Measurements from ENCODE around the gene PRKG2.
A peak's percentile ranks its signal among the peaks of the same experiment; 100 is the strongest.

The PRKG2 gene

GRCh38 chr4:81102107-81102506, 112.9 kb downstream of the PRKG2 start:
- DNase-seq (ENCODE audit: low read depth in 1 of 2, low spot score in 1 of 2): no peak

- no peak for DNase-seq (ENCODE audit: low read depth in 1 of 2, low spot score in 1 of 2)
Measured at GRCh38 chr4:81096566-81096965, 118.5 kb downstream of the PRKG2 start.

GRCh38 chr4:81095389-81095788, 119.6 kb downstream of the PRKG2 start:
- no peak for DNase-seq (ENCODE audit: low read depth in 1 of 2, low spot score in 1 of 2)

GRCh38 chr4:81093720-81094401, 121.2 kb downstream of the PRKG2 start:
- no peak for DNase-seq (ENCODE audit: low read depth in 1 of 2, low spot score in 1 of 2)

- DNase-seq (ENCODE audit: low read depth in 1 of 2, low spot score in 1 of 2): no peak
Measured at GRCh38 chr4:81085979-81086378, 129.0 kb downstream of the PRKG2 start.

GRCh38 chr4:81085291-81085690, 129.7 kb downstream of the PRKG2 start:
- no peak for DNase-seq (ENCODE audit: low read depth in 1 of 2, low spot score in 1 of 2)

GRCh38 chr4:81084634-81085033, 130.4 kb downstream of the PRKG2 start:
- no peak for DNase-seq (ENCODE audit: low read depth in 1 of 2, low spot score in 1 of 2)

- no peak for DNase-seq (ENCODE audit: low read depth in 1 of 2, low spot score in 1 of 2)
Measured at GRCh38 chr4:81084029-81084428, 131.0 kb downstream of the PRKG2 start.

GRCh38 chr4:81081156-81081555, 133.9 kb downstream of the PRKG2 start:
- no peak for DNase-seq (ENCODE audit: low read depth in 1 of 2, low spot score in 1 of 2)

GRCh38 chr4:81071013-81071412, 144.0 kb downstream of the PRKG2 start:
- DNase-seq (ENCODE audit: low read depth in 1 of 2, low spot score in 1 of 2): no peak

GRCh38 chr4:81069706-81070331, 145.2 kb downstream of the PRKG2 start:
- DNase-seq (ENCODE audit: low read depth in 1 of 2, low spot score in 1 of 2): peak in 1 of 2 donors; percentile 31

- DNase-seq (ENCODE audit: low read depth in 1 of 2, low spot score in 1 of 2): no peak
Measured at GRCh38 chr4:81065446-81065845, 149.6 kb downstream of the PRKG2 start.

- DNase-seq (ENCODE audit: low read depth in 1 of 2, low spot score in 1 of 2): no peak
Measured at GRCh38 chr4:81062001-81062400, 153.0 kb downstream of the PRKG2 start.

- no peak for DNase-seq (ENCODE audit: low read depth in 1 of 2, low spot score in 1 of 2)
Measured at GRCh38 chr4:81061344-81061730, 153.7 kb downstream of the PRKG2 start.

GRCh38 chr4:81060587-81061343, 154.3 kb downstream of the PRKG2 start:
- no peak for DNase-seq (ENCODE audit: low read depth in 1 of 2, low spot score in 1 of 2)

GRCh38 chr4:81058621-81059020, 156.4 kb downstream of the PRKG2 start:
- no peak for DNase-seq (ENCODE audit: low read depth in 1 of 2, low spot score in 1 of 2)

GRCh38 chr4:81052119-81053068, 162.6 kb downstream of the PRKG2 start:
- DNase-seq (ENCODE audit: low read depth in 1 of 2, low spot score in 1 of 2): peak; percentile 14

GRCh38 chr4:81049907-81050306, 165.1 kb downstream of the PRKG2 start:
- no peak for DNase-seq (ENCODE audit: low read depth in 1 of 2, low spot score in 1 of 2)

GRCh38 chr4:81049330-81049729, 165.7 kb downstream of the PRKG2 start:
- DNase-seq (ENCODE audit: low read depth in 1 of 2, low spot score in 1 of 2): no peak

- DNase-seq (ENCODE audit: low read depth in 1 of 2, low spot score in 1 of 2): no peak
Measured at GRCh38 chr4:81042578-81043365, 172.2 kb downstream of the PRKG2 start.

Data from activated T-helper 1 cell treated with anti-CD3 and anti-CD28 coated beads, Interleukin-2, amount 50 U/mL, for 16 hours (primary cell).